ENCODE data around the gene CCL22.
"Not testable (repeated sequence)": the region's sequence is repeated elsewhere in the genome, so short reads cannot be mapped to it uniquely, and the experiment has no call there.

The CCL22 gene

DNA sequence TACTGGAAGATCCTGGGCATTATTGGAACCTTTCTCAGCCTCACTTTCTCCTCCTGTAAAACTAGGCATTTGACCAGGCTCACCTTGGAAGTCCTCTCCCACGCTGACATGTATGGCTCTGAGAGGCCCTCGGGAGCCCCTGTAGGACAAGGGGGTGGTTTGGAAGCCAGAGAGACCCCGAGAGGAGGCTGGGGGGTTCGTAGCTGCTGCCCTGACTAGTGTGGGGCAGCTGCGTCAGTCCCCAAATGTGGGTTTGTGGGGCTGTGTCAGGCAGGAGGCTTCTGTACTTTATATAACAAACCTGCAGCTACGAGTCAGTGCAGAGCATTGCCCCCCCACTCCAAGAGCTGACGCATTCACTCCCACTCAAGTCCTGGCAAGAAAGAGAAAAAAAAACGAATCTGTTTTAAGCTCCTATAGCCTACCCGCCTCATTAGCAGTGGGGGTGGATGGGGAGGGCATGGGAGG is 15.5 kb downstream of the CCL22 start:
- no peaks in the 10 kb centered on the region for H3K9me3 Mint-ChIP-seq
- DNase-seq = no peak
- H3K27ac Mint-ChIP-seq = no peak overlapping the region
- H3K36me3 Mint-ChIP-seq (ENCODE audit: low read depth) = no peaks in the 10 kb centered on the region
- H3K4me3 Mint-ChIP-seq = no peak overlapping the region
- peaks cover 34% of the 10 kb centered on the region for H3K4me1 Mint-ChIP-seq
- TF ChIP-seq CTCF (IDR thresholded peaks at IDR 0.05) = no peak
- H3K27me3 Mint-ChIP-seq (ENCODE audit: low read depth, poor library complexity) = peaks cover 17% of the 10 kb centered on the region

- H3K4me1 Mint-ChIP-seq = peaks cover 34% of the 10 kb centered on the region
- DNase-seq; H3K4me3 Mint-ChIP-seq; H3K9me3 Mint-ChIP-seq; H3K27ac Mint-ChIP-seq; H3K36me3 Mint-ChIP-seq (ENCODE audit: low read depth): not testable (repeated sequence)
- peaks cover 19% of the 10 kb centered on the region for H3K27me3 Mint-ChIP-seq (ENCODE audit: low read depth, poor library complexity)
Observed at GRCh38 chr16:57374925-57375465, 16.4 kb downstream of the CCL22 start.

DNA sequence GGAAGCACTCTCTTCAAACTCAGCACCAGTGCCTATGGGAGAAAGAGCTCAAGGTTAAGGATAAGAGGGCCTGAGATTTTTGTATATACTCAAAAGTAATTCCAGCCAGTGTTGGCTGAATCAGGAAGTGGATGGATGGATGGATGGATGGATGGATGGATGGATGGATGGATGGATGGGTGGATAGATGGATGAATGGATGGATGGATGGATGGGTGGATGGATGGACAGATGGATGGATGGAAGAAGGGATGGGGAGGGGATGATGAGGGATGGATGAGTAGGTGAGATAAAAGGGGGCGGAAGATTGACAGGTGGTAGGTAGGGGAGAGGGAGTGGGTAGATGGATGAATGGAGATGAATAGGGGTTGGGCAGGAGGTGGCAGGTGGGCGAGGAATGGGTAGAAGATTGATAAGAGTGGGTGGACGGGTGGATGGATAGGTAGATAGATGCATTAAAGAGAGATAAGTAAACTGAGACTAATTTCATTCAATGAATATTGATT is 17.8 kb downstream of the CCL22 start:
- H3K4me3 Mint-ChIP-seq = no peak overlapping the region
- H3K27me3 Mint-ChIP-seq (ENCODE audit: low read depth, poor library complexity) = peaks cover 14% of the 10 kb centered on the region
- H3K36me3 Mint-ChIP-seq (ENCODE audit: low read depth) = no peaks in the 10 kb centered on the region
- peaks cover 34% of the 10 kb centered on the region for H3K4me1 Mint-ChIP-seq
- H3K9me3 Mint-ChIP-seq = no peaks in the 10 kb centered on the region
- DNase-seq = no peak
- TF ChIP-seq CTCF (IDR thresholded peaks at IDR 0.05) = no peak
- no peak overlapping the region for H3K27ac Mint-ChIP-seq

GRCh38 chr16:57377080-57377841 is 18.7 kb downstream of the CCL22 start:
- peaks cover 34% of the 10 kb centered on the region for H3K4me1 Mint-ChIP-seq
- H3K4me3 Mint-ChIP-seq = no peak overlapping the region
- no peak for DNase-seq
- no peak overlapping the region for H3K27ac Mint-ChIP-seq
- H3K27me3 Mint-ChIP-seq (ENCODE audit: low read depth, poor library complexity) = peaks cover 12% of the 10 kb centered on the region
- no peaks in the 10 kb centered on the region for H3K36me3 Mint-ChIP-seq (ENCODE audit: low read depth)
- TF ChIP-seq CTCF (IDR thresholded peaks at IDR 0.05) = no peak
- no peaks in the 10 kb centered on the region for H3K9me3 Mint-ChIP-seq

DNA sequence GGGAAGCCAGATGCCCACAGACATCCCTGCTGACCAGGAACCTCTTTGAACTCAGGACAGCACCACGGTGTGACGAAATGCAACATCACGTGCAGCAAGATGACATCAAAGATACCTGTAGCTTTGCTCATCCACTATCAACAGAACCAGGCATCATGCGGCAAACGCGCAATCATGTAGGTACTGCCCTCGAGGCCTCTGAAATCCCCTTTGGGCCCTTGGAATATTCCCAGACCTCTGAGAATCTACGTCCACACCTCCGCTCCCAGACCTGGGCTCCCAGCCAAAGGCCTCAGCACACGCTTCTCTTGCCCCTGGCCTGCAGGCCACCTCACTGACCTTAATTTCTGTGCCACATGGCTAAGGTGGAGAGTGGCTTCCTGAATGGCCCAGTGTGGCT is 21.0 kb downstream of the CCL22 start:
- H3K36me3 Mint-ChIP-seq (ENCODE audit: low read depth) = no peaks in the 10 kb centered on the region
- no peak overlapping the region for H3K27ac Mint-ChIP-seq
- H3K4me1 Mint-ChIP-seq = peaks cover 17% of the 10 kb centered on the region

More for the DNA sequence above, 21.0 kb downstream of the CCL22 start:
- Mint-ChIP-seq H3K9me3 (no peaks in the 10 kb centered on the region), H3K27me3 (ENCODE audit: low read depth, poor library complexity) (peaks cover 12% of the 10 kb centered on the region), H3K4me3 (no peak overlapping the region)
- TF ChIP-seq CTCF (IDR thresholded peaks at IDR 0.05) = no peak
- DNase-seq = no peak
